Caco-2 (cell line): ENCODE results near the gene CSF3. TPM values are rescaled to one million over a fixed set of nuclear protein-coding genes. Genes with fewer than 3 reads are reported as not detected.

ENCODE experiments used
- BruUV-seq: library from RNA; stranded (reverse); fragments of 400-500 nt; replicated peaks from 2 replicates; lab custom pipeline; 2021; lab: Mats Ljungman, UMichigan
- CTCF ChIA-PET: fragments of 300-600 bp; sonication (Branson Sonifier 250); formaldehyde crosslinking; loops from one replicate; lab custom pipeline; 2022; ENCODE audit warnings: antibody characterized with exemption; lab: Charles Lee
- POLR2A ChIA-PET: fragments of 300-600 bp; sonication (Branson Sonifier 250); formaldehyde crosslinking; loops from one replicate; lab custom pipeline; 2022; ENCODE audit warnings: antibody characterized with exemption; lab: Charles Lee
- DNase-seq, 2 experiments: peaks; one replicate each; pipeline versions ENCODE4 v3.0.0 to v3.0.0-alpha.2; 2020 to 2022
- H3K27me3 ChIP-seq: replicated peaks from 2 replicates; pipeline ENCODE4 v1.6.0; 2011; ENCODE audit warnings: low read length; ENCODE audit not compliant: control insufficient read depth, insufficient read depth
- H3K36me3 ChIP-seq: 2 replicates; pipeline ENCODE4 v1.5.1; 2011; ENCODE audit warnings: low read length; ENCODE audit not compliant: control insufficient read depth, insufficient read depth
- H3K4me1 ChIP-seq: fragments of 250-450 bp; sonication (Bioruptor Pico); 2 replicates; pipeline ENCODE4 v1.5.1; 2020; ENCODE audit warnings: mild to moderate bottlenecking
- H3K4me3 ChIP-seq: 2 replicates; pipeline ENCODE4 v1.5.1; 2011; ENCODE audit warnings: low read depth, mild to moderate bottlenecking, control low read depth, low read length
- H3K9me3 ChIP-seq: fragments of 250-450 bp; sonication (Bioruptor Pico); 2 replicates; pipeline ENCODE4 v1.5.1; 2020; ENCODE audit warnings: mild to moderate bottlenecking, moderate library complexity
- H3K27ac Mint-ChIP-seq: one replicate; pipeline ENCODE4 v1.8.0; 2022; ENCODE audit warnings: mixed read lengths; ENCODE audit not compliant: unreplicated experiment
- H3K27me3 Mint-ChIP-seq: one replicate; pipeline ENCODE4 v1.8.0; 2022; ENCODE audit warnings: mixed read lengths; ENCODE audit not compliant: insufficient read depth, unreplicated experiment
- H3K36me3 Mint-ChIP-seq: one replicate; pipeline ENCODE4 v1.8.0; 2022; ENCODE audit warnings: mild to moderate bottlenecking, mixed read lengths; ENCODE audit not compliant: insufficient read depth, unreplicated experiment
- H3K4me1 Mint-ChIP-seq: one replicate; pipeline ENCODE4 v1.8.0; 2022; ENCODE audit warnings: low read depth, mixed read lengths; ENCODE audit not compliant: unreplicated experiment
- H3K4me3 Mint-ChIP-seq: one replicate; pipeline ENCODE4 v1.8.0; 2022; ENCODE audit warnings: mild to moderate bottlenecking, moderate library complexity, mixed read lengths; ENCODE audit not compliant: unreplicated experiment
- H3K9me3 Mint-ChIP-seq: one replicate; pipeline ENCODE4 v1.8.0; 2022; ENCODE audit warnings: mixed read lengths; ENCODE audit not compliant: unreplicated experiment
- intact Hi-C: fragments of 100-400 bp; cut with micrococcal nuclease; formaldehyde crosslinking; loops from one replicate; pipeline ENCODE4 v1.10.0; 2022; ENCODE audit not compliant: unreplicated experiment
- total RNA-seq: library from RNA; stranded (reverse); gene quantifications from 2 replicates; pipeline ENCODE4 v1.2.3, GENCODE V29; 2022
- TF ChIP-seq, protein P1 (sequence below), 2 experiments: fragments of 200-600 bp in 1 of 2; IDR thresholded peaks; 1 replicate in 1 of 2; 2 replicates in 1 of 2; pipeline versions ENCODE4 v1.5.1 to v1.8.0; 2011 to 2022; ENCODE audit warnings: antibody characterized with exemption in 1 of 2, control low read depth in 1 of 2, inconsistent platforms in 1 of 2, low read depth in 1 of 2, low read length in 1 of 2, mild to moderate bottlenecking in 1 of 2, moderate library complexity in 1 of 2; ENCODE audit not compliant: insufficient read depth in 1 of 2, severe bottlenecking in 1 of 2, unreplicated experiment in 1 of 2

Gene CSF3
- total RNA-seq, 1 experiment from 2014 or later = not detected

- DNase-seq = no peak
- Mint-ChIP-seq H3K27ac (no peak overlapping the region), H3K9me3 (no peaks in the 10 kb centered on the region), H3K4me3 (no peak overlapping the region), H3K27me3 (peaks cover 3% of the 10 kb centered on the region), H3K4me1 (peaks cover 7% of the 10 kb centered on the region), H3K36me3 (no peaks in the 10 kb centered on the region)
- POLR2A ChIA-PET = no interaction called here
- BruUV-seq = no TSS peak
- TF ChIP-seq, protein P1, sequence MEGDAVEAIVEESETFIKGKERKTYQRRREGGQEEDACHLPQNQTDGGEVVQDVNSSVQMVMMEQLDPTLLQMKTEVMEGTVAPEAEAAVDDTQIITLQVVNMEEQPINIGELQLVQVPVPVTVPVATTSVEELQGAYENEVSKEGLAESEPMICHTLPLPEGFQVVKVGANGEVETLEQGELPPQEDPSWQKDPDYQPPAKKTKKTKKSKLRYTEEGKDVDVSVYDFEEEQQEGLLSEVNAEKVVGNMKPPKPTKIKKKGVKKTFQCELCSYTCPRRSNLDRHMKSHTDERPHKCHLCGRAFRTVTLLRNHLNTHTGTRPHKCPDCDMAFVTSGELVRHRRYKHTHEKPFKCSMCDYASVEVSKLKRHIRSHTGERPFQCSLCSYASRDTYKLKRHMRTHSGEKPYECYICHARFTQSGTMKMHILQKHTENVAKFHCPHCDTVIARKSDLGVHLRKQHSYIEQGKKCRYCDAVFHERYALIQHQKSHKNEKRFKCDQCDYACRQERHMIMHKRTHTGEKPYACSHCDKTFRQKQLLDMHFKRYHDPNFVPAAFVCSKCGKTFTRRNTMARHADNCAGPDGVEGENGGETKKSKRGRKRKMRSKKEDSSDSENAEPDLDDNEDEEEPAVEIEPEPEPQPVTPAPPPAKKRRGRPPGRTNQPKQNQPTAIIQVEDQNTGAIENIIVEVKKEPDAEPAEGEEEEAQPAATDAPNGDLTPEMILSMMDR (IDR thresholded peaks at IDR 0.05; ENCODE audit: insufficient read depth in 1 of 2, low read depth in 1 of 2, low read length in 1 of 2, severe bottlenecking in 1 of 2, unreplicated experiment in 1 of 2) = no peak
- no peak overlapping the region for H3K4me3 ChIP-seq
- CTCF ChIA-PET = interaction anchor here (0.5 kb wide), 1 partner anchor 54 kb away, joined by 3 read pairs; the partner anchor contains the start of gene GSDMB
- no peaks in the 10 kb centered on the region for H3K9me3 ChIP-seq
- H3K36me3 ChIP-seq = no peaks in the 10 kb centered on the region
- intact Hi-C loops = no loop called here
- H3K4me1 ChIP-seq = no peaks in the 10 kb centered on the region
- no peaks in the 10 kb centered on the region for H3K27me3 ChIP-seq
These were observed 43.0 kb upstream of the CSF3 start for GRCh38 chr17:39972271-39972670.

- H3K4me1 ChIP-seq = no peaks in the 10 kb centered on the region
- no peaks in the 10 kb centered on the region for H3K27me3 ChIP-seq
- H3K4me3 ChIP-seq = no peak overlapping the region
- Mint-ChIP-seq H3K36me3 (no peaks in the 10 kb centered on the region), H3K27ac (no peak overlapping the region), H3K4me1 (peaks cover 7% of the 10 kb centered on the region), H3K27me3 (peaks cover 3% of the 10 kb centered on the region), H3K9me3 (no peaks in the 10 kb centered on the region), H3K4me3 (no peak overlapping the region)
- no peak for DNase-seq
- no peaks in the 10 kb centered on the region for H3K36me3 ChIP-seq
- POLR2A ChIA-PET = no interaction called here
- intact Hi-C loops = no loop called here
- no TSS peak for BruUV-seq
- H3K9me3 ChIP-seq = no peaks in the 10 kb centered on the region
- CTCF ChIA-PET = interaction anchor here (0.7 kb wide), 1 partner anchor 1106 kb away, joined by 4 read pairs; no protein-coding TSS in a partner anchor
- TF ChIP-seq, protein P1 (IDR thresholded peaks at IDR 0.05; ENCODE audit: insufficient read depth in 1 of 2, low read depth in 1 of 2, low read length in 1 of 2, severe bottlenecking in 1 of 2, unreplicated experiment in 1 of 2) = no peak
These were observed 41.7 kb upstream of the CSF3 start for GRCh38 chr17:39973496-39973895.

- Histone ChIP-seq H3K9me3 (no peaks in the 10 kb centered on the region), H3K27me3 (no peaks in the 10 kb centered on the region), H3K4me3 (no peak overlapping the region), H3K4me1 (no peaks in the 10 kb centered on the region), H3K36me3 (no peaks in the 10 kb centered on the region)
- no peaks in the 10 kb centered on the region for H3K9me3 Mint-ChIP-seq
- H3K4me3 Mint-ChIP-seq = no peak overlapping the region
- TF ChIP-seq, protein P1 (IDR thresholded peaks at IDR 0.05; ENCODE audit: insufficient read depth in 1 of 2, low read depth in 1 of 2, low read length in 1 of 2, severe bottlenecking in 1 of 2, unreplicated experiment in 1 of 2) = no peak
- BruUV-seq = no TSS peak
- peaks cover 3% of the 10 kb centered on the region for H3K27me3 Mint-ChIP-seq
- intact Hi-C loops = no loop called here
- DNase-seq = no peak
- H3K4me1 Mint-ChIP-seq = peaks cover 12% of the 10 kb centered on the region
- H3K36me3 Mint-ChIP-seq = no peaks in the 10 kb centered on the region
- ChIA-PET POLR2A (no interaction called here), CTCF (no interaction called here)
- no peak overlapping the region for H3K27ac Mint-ChIP-seq
These were observed 40.8 kb upstream of the CSF3 start for GRCh38 chr17:39974433-39974832.
